Amniotic epithelial cell (primary cell): ENCODE measurements around the gene APOL2.
A peak's percentile ranks its signal among the peaks of the same experiment; 100 is the strongest.
"Not testable (repeated sequence)": the region's sequence is repeated elsewhere in the genome, so short reads cannot be mapped to it uniquely, and the experiment has no call there.

Experiments
- DNase-seq: peaks from one replicate; pipeline ENCODE4 v3.0.0-alpha.2; 2010; ENCODE audit warnings: low read depth

The APOL2 gene

DNA sequence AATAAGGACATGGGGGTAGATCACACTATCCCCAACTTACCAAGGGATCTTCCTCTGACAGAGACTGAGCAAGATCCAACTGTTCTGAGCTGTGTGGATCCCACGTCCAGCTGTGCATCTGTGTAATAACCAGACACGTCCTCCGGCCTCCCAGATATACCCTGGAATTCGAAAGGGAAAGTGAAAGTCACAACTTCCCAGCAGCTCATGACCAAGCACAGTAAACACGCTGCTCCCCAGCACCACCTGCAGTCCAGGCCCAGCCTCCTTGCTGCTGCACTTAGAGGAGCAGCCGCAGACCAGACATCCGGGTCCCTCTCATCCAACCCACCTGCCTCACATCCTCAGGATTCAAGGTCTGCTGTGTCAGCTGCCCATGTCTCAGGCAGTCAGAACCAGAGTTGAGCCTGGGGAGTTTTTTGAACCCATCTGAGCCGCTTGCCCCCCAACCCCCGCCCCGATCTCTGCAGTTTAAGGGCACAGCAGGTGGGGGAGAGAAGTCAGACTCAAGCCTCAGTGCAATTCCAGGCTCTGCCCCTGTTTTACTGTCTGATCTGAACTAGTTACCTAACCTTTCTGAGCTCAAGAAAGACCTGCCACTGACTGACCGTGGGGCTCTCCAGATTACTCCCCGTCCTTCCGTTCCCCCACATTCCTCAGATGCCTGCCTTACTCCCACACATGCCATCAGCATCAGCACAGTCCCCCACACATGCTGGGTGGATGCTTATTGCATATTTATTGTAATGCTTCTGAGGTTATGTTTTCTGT lies at the start of gene APOL2:
APOL2 (minus strand) TSS at position 127 of the 771 bp plus-strand sequence. CDS start 6,365 bp downstream, outside the sequence.
- peak; percentile 96 for DNase-seq

GRCh38 chr22:36288571-36289405 lies 49.5 kb upstream of the APOL2 start:
- DNase-seq, result no peak

- peak; percentile 50 for DNase-seq
These were observed 48.7 kb upstream of the APOL2 start for GRCh38 chr22:36287881-36288515.

- DNase-seq, result peak; percentile 64
These were observed 47.0 kb upstream of the APOL2 start for GRCh38 chr22:36286096-36286957.

- DNase-seq, result no peak
These were observed 46.2 kb upstream of the APOL2 start for GRCh38 chr22:36285545-36285944.

GRCh38 chr22:36285017-36285416 lies 45.7 kb upstream of the APOL2 start:
- no peak for DNase-seq

DNA sequence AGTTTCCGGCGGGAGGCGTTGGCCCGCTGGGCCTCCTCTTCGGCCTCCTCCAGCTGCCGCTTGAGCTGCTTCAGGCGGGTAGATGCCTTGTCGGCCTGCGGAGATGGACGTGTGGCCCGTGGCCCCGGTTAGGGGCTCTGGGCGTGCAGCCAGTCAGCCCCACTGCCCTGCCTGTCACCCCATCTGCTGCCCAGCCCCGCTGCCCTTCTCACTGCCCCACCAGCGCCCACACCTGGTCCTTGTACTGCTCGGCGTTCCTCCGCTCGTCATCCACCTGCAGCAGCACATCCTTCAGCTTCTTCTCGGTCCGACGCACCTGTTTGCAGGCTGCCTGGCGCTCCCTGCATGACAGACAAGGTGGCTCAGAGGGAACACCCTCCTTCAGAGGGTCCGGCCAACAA lies 44.8 kb upstream of the APOL2 start:
- DNase-seq, result no peak

DNA sequence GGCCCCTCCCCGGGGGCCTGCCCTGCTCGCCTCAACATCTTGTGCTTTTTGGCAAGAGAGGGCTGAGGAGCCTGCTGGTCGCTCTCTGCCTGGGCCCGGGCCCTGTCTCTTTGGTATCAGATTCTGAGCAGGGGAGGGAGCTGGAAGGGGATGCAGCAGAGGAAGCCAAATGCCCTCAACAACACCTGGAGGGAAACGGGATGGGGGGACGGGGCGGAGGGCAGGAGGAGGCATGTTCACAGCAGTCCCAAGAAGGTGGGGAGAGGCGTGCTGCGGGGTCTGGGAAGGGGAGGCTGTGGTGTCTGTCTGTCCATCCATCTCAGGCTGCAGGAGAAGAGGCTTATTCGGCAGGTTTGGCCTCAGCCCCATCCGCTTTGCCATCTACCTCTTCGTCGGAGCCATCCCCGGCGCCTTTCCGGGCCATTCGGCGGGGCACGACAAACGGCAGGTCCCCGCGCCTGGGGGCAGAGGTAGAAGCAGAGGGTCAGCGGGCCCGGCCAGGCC lies 43.1 kb upstream of the APOL2 start:
- DNase-seq, result no peak

GRCh38 chr22:36281781-36282327 lies 42.5 kb upstream of the APOL2 start:
- DNase-seq, result no peak

DNA sequence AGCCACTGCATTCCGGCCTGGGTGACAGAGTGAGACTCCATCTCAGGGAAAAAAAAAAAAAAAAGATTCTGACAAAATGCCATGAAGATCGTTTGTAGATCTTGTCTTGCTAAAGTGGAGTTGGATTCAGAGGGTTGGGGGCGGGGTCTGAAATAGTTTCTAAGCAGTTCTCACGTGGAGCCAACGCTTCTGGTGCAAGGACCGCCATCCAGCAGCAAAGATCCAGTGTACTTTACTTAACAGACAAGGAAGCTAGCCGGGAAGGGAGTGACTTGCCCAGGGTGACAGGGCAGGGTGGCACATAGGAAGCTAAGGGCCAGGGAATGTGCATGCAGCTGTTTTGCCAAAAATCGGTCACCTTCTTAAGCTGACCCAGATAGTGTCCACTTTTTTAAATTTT lies 41.1 kb upstream of the APOL2 start:
- peak; percentile 42 for DNase-seq

DNA sequence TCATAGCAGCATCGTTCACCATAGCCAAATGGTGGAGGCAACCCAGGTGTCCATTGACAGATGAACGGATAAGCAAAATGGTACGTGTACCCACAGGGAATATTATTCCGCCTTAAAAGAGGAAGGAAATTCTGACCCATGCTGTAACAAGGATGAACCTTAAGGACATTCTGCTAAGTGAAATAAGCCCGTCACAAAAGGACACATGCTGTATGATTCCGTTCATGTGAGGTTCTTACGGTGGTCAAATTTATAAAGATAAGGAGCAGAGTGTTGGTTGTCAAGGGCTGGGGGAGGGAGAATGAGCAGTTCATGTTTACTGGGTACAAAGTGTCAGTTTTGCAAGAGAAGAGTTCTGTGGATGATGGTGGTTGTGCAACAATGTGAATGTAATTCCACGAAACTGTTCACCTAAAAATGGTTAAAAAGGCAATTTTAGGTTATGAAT lies 39.9 kb upstream of the APOL2 start:
- peak; percentile 89 for DNase-seq

DNA sequence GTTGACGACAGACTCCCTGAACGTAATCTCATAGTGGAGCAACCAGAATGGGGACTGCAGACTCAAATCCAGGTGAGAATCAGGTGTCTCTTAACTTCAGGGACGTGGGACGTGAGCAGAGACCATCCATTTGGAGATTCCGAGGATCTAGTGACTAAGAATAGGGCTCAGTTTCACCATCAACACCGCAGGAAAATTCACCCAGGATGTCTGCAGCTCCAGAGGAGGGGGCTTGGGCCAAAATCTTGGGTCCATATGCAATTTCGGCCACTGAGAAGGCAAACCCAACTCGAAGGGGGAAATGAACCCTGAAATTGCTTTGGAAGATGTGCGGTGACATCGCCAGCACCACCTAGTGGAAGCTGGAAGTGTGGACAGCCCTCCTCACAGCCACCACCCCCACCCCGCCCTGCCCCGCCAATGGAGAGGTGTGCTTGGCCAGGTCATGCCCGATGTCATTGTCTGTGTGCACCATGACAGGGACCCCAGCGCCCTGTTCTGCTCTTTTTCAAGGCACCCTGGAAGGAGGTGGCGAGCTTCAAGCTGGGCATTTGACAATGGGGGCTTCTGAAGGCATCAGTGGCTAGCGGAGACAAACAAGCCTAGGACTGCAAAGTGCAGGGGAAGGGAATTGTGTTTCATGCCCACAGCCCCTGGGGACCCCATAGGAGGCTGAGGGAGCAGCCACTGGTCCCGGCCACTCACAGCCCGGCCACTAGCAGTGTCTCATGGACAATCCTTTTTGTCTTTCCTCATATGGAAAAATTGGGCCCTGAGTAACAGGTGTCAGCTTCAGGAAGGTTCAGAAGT lies 38.4 kb upstream of the APOL2 start:
- peak; percentile 55 for DNase-seq

DNA sequence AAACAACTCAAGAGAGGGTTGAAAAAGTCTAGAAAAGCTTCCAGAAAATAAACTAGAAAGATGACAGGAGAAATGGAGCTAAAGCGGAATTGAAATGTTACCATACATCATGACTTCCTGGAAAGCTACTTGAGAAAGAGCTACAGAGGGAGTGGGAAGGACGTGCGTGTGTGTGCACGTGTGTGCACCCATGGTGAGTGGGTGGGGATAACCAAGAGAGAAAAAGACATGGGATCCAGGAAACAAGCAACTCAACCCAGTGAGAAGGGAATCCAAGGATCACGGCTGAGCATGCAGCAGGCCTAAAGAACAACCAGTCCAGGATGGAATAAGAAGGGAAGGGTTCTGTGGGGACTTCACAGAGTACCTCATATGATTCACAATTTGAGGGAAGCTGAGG lies 35.2 kb upstream of the APOL2 start:
- no peak for DNase-seq

GRCh38 chr22:36271951-36272350 lies 32.6 kb upstream of the APOL2 start:
- DNase-seq, result not testable (repeated sequence)

DNA sequence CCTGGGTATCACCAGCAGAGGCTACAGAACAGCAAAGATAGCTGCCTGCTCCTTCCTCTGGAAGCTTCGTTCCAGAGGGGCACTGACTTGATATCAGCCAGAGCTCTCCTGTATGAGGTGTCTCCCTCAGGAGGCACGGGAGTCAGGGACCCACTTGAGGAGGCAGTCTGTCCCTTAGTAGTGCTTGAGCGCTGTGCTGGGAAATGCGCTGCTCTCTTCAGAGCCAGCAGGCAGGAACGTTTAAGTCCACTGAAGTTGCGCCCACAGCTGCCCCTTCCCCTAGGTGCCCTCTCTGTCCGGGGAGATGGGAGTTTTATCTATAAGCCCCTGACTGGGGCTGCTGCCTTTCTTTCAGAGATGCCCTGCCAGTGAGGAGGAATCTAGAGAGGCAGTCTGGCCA lies 31.9 kb upstream of the APOL2 start:
- not testable (repeated sequence) for DNase-seq

DNA sequence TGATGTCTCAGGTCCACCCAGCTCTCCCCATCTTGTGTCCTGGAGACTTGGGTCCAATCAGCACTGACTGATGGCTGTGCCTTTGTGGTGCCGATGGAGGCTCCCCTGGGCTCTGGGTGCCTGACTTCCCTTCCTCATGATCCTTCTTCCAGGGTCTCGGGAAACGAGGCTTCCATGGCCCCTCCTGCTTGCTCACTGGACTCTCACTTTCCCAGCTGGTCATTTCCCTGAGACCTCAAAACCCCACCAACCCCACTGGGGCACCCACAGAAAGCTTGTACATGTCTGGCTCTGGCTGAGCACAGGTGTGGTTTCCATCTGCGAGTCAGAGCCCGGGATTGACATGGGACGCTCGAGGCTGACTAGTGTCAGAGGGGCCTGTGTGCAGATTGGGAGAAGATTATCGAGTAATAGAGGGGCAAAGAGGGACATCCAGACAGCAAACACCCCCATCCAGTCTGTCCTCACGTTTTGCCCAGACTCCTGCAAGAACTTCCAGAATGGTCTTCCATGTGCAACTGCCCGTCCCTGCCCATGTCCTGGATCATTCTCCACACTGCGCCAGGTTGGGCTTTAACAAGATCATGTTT lies 28.7 kb upstream of the APOL2 start:
- no peak for DNase-seq

DNA sequence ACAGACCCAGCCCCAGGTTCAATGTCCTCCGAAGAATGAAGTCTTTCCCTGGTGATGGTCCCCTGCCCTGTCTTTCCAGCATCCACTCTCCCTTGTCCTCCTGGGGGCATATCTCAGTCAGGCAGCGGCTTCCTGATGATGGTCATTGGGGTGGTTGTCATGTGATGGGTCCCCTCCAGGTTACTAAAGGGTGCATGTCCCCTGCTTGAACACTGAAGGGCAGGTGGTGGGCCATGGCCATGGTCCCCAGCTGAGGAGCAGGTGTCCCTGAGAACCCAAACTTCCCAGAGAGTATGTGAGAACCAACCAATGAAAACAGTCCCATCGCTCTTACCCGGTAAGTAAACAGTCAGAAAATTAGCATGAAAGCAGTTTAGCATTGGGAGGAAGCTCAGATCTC lies 27.7 kb upstream of the APOL2 start:
- DNase-seq, result no peak

GRCh38 chr22:36263886-36264664 lies 24.7 kb upstream of the APOL2 start:
- DNase-seq, result not testable (repeated sequence)

GRCh38 chr22:36263216-36263673 lies 23.9 kb upstream of the APOL2 start:
- peak; percentile 92 for DNase-seq
